Epithelial cell of proximal tubule (primary cell): Measurements from ENCODE around the gene PRPF4. TPM values are rescaled to one million over a fixed set of nuclear protein-coding genes. Genes with fewer than 3 reads are reported as not detected.

Experiments
- DNase-seq: peaks from one replicate; pipeline ENCODE4 v3.0.0-alpha.2; 2011; ENCODE audit warnings: low read depth
- H3K4me3 ChIP-seq: 2 replicates; pipeline ENCODE4 v1.5.1; 2011; ENCODE audit warnings: low read depth, mild to moderate bottlenecking, low read length
- CTCF ChIP-seq: conservative IDR thresholded peaks from 2 replicates; pipeline ENCODE4 v1.5.1; 2012; ENCODE audit warnings: low read depth, mild to moderate bottlenecking, low read length
- total RNA-seq: library from RNA; depleted of rRNA; stranded (reverse); fragments of >200 nt; gene quantifications from 2 replicates; pipeline ENCODE4 v1.2.3, GENCODE V29; 2015

PRPF4 gene
- total RNA-seq, 1 donor from 2014 or later, result 29.1 TPM

DNA sequence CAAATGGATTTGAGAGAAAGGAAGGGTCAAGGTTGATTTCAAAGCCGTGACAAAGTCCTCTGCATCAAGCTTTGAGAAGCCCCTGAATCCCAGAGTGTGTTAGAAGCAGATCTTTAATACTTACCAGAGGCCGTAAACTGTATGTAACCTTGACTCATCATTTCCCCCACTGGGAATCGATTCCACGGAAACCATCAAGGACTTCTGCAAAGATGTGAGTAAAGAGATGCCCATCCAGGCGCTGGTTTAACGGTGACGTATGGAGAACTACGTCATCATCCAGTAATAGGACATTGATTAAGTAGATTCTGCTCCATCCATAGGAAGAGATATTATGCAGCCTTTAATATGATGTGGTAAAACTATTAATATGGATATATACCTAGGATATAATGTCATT is 26.1 kb downstream of the PRPF4 start:
- DNase-seq, result no peak
- TF ChIP-seq CTCF, result no peak
- no peak overlapping the region for H3K4me3 ChIP-seq

- no peak for TF ChIP-seq CTCF
- H3K4me3 ChIP-seq, result peak within 1 kb of the TSS; percentile 43
- DNase-seq, result peak; percentile 55
Measured at GRCh38 chr9:113302792-113303418, 27.4 kb downstream of the PRPF4 start, which contains the start of gene RNF183. RNF183 (minus strand) TSS chr9:113303376; CDS start chr9:113298184, 5,192 bp downstream.

DNA sequence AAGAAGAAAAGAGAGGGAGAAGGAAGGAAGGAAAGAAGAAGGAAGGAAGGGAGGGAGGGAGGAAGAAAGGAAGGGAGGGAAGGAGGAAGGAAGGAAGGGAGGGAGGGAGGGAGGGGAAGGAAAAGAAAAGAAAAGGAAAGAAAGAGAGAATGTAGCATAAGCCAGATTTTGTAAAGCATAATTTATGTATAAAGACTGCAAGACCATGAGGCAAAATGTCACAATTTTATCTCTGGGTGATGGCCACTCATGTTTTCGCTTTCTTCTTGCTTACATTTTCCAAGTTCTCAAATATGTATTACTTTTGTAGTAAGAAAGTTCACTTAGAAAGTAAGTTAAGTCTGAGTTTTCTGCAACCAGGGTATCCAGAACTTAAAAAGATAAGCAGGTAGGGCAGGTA is 31.1 kb downstream of the PRPF4 start:
- TF ChIP-seq CTCF, result no peak
- H3K4me3 ChIP-seq, result no peak overlapping the region
- DNase-seq, result no peak

- DNase-seq, result no peak
- TF ChIP-seq CTCF, result no peak
- no peak overlapping the region for H3K4me3 ChIP-seq
Measured at GRCh38 chr9:113307396-113307975, 32.0 kb downstream of the PRPF4 start.

- H3K4me3 ChIP-seq, result no peak overlapping the region
- DNase-seq, result no peak
- peak; percentile 86 for TF ChIP-seq CTCF
Measured at GRCh38 chr9:113309204-113309813, 33.9 kb downstream of the PRPF4 start.

- TF ChIP-seq CTCF, result no peak
- no peak for DNase-seq
Measured at GRCh38 chr9:113310538-113310937, 35.1 kb downstream of the PRPF4 start.

More at GRCh38 chr9:113310538-113310937, 35.1 kb downstream of the PRPF4 start:
- H3K4me3 ChIP-seq, result no peak overlapping the region
